HL-60 (cell line): Measurements from ENCODE around the gene EMD.
"Not testable (repeated sequence)": the region's sequence is repeated elsewhere in the genome, so short reads cannot be mapped to it uniquely, and the experiment has no call there.

ENCODE experiments used
- CTCF ChIP-seq: IDR thresholded peaks from one replicate; pipeline ENCODE4 v1.5.1; 2011; ENCODE audit warnings: low read length, control low read depth, inconsistent platforms; ENCODE audit not compliant: insufficient read depth
- POLR2AphosphoS5 ChIP-seq: IDR thresholded peaks from 2 replicates; pipeline ENCODE4 v1.6.1; 2012; ENCODE audit warnings: low read depth
- SPI1 ChIP-seq: IDR thresholded peaks from 2 replicates; pipeline ENCODE4 v1.6.1; 2012; ENCODE audit warnings: low read depth, mild to moderate bottlenecking, borderline replicate concordance

- not testable (repeated sequence) for TF ChIP-seq SPI1, CTCF, POLR2AphosphoS5
Measured at GRCh38 chrX:154400369-154400817, 21.3 kb downstream of the EMD start.
